ENCODE data around the gene CHST9.
"Not testable (repeated sequence)": the region's sequence is repeated elsewhere in the genome, so short reads cannot be mapped to it uniquely, and the experiment has no call there.

DNA sequence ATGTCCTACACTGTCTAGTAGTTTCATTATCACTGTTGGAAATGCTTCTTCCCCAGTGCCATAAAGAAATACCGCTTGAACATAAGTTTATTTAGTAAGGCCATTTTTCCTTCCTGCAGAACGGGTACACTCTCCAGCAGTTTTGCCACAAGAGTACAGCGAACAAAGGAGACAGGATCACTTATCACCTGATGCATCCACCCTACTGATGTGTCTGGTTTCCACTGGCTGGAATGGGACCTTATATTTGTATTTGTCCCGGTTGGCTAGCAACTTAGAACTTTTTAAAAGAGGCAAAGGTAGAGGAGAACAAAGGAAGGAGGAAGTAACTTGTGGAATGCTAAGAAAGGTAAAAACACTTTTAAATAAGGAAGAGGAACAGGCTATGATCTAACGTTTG lies 46.1 kb upstream of the CHST9 start:
- TF ChIP-seq, protein P1, sequence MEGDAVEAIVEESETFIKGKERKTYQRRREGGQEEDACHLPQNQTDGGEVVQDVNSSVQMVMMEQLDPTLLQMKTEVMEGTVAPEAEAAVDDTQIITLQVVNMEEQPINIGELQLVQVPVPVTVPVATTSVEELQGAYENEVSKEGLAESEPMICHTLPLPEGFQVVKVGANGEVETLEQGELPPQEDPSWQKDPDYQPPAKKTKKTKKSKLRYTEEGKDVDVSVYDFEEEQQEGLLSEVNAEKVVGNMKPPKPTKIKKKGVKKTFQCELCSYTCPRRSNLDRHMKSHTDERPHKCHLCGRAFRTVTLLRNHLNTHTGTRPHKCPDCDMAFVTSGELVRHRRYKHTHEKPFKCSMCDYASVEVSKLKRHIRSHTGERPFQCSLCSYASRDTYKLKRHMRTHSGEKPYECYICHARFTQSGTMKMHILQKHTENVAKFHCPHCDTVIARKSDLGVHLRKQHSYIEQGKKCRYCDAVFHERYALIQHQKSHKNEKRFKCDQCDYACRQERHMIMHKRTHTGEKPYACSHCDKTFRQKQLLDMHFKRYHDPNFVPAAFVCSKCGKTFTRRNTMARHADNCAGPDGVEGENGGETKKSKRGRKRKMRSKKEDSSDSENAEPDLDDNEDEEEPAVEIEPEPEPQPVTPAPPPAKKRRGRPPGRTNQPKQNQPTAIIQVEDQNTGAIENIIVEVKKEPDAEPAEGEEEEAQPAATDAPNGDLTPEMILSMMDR (IDR thresholded peaks at IDR 0.05), result not testable (repeated sequence)
- TF ChIP-seq, protein P2, sequence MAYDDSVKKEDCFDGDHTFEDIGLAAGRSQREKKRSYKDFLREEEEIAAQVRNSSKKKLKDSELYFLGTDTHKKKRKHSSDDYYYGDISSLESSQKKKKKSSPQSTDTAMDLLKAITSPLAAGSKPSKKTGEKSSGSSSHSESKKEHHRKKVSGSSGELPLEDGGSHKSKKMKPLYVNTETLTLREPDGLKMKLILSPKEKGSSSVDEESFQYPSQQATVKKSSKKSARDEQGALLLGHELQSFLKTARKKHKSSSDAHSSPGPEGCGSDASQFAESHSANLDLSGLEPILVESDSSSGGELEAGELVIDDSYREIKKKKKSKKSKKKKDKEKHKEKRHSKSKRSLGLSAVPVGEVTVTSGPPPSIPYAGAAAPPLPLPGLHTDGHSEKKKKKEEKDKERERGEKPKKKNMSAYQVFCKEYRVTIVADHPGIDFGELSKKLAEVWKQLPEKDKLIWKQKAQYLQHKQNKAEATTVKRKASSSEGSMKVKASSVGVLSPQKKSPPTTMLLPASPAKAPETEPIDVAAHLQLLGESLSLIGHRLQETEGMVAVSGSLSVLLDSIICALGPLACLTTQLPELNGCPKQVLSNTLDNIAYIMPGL (CRISPR knock-in tag; IDR thresholded peaks at IDR 0.05), result not testable (repeated sequence)
- TF ChIP-seq, protein P3, sequence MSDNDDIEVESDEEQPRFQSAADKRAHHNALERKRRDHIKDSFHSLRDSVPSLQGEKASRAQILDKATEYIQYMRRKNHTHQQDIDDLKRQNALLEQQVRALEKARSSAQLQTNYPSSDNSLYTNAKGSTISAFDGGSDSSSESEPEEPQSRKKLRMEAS (CRISPR knock-in tag; IDR thresholded peaks at IDR 0.05), result not testable (repeated sequence)
- TF ChIP-seq IRF2 (CRISPR knock-in tag; IDR thresholded peaks at IDR 0.05; ENCODE audit: borderline replicate concordance, low read depth); TCF7 (CRISPR knock-in tag; IDR thresholded peaks at IDR 0.05; ENCODE audit: low read depth): not testable (repeated sequence)
- TF ChIP-seq, protein P4, sequence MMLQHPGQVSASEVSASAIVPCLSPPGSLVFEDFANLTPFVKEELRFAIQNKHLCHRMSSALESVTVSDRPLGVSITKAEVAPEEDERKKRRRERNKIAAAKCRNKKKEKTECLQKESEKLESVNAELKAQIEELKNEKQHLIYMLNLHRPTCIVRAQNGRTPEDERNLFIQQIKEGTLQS (CRISPR knock-in tag; conservative IDR thresholded peaks at IDR 0.05), result not testable (repeated sequence)

Measured in WTC11 (cell line).